Nucleus accumbens (tissue), 56 donors: ENCODE measurements around the gene RPGR.

Experiments used
- DNase-seq, 56 donors: peaks; one replicate each; lab custom pipeline; 2025; lab: John Stamatoyannopoulos, UW

Gene RPGR

GRCh38 chrX:38271154-38271716 lies 56.1 kb downstream of the RPGR start:
- DNase-seq = no peak

GRCh38 chrX:38268011-38268410 lies 59.3 kb downstream of the RPGR start:
- no peak for DNase-seq

GRCh38 chrX:38262715-38263620 lies 64.3 kb downstream of the RPGR start:
- DNase-seq = no peak

GRCh38 chrX:38260231-38260630 lies 67.1 kb downstream of the RPGR start:
- no peak for DNase-seq

GRCh38 chrX:38256019-38256418 lies 71.3 kb downstream of the RPGR start:
- DNase-seq = no peak

GRCh38 chrX:38249965-38250364 lies 77.3 kb downstream of the RPGR start:
- no peak for DNase-seq

GRCh38 chrX:38247051-38247450 lies 80.3 kb downstream of the RPGR start:
- no peak for DNase-seq

GRCh38 chrX:38240541-38240940 lies 86.8 kb downstream of the RPGR start:
- no peak for DNase-seq

- no peak for DNase-seq
Observed at GRCh38 chrX:38236901-38237615, 90.3 kb downstream of the RPGR start.

GRCh38 chrX:38233891-38234667 lies 93.2 kb downstream of the RPGR start:
- DNase-seq = no peak

- DNase-seq = no peak
Observed at GRCh38 chrX:38232079-38232686, 95.1 kb downstream of the RPGR start.

- DNase-seq = no peak
Observed at GRCh38 chrX:38225093-38225492, 102.2 kb downstream of the RPGR start.

GRCh38 chrX:38224160-38224559 lies 103.1 kb downstream of the RPGR start:
- no peak for DNase-seq

- no peak for DNase-seq
Observed at GRCh38 chrX:38221391-38221929, 105.8 kb downstream of the RPGR start.

- peak in 11 of 56 donors; percentile 0 to 31 (median 2) for DNase-seq
Observed at GRCh38 chrX:38220415-38221390, 106.6 kb downstream of the RPGR start, which contains the start of gene SRPX. Gene SRPX, minus strand, starts transcription at chrX:38220871. Its CDS starts 79 bp downstream, at chrX:38220792.

- peak in 13 of 56 donors; percentile 2 to 28 (median 4) for DNase-seq
Observed at GRCh38 chrX:38220024-38220414, 107.3 kb downstream of the RPGR start.
